HG03432 (cell line): ENCODE measurements around the gene CTSV.
A peak's percentile ranks its signal among the peaks of the same experiment; 100 is the strongest.
"Not testable (repeated sequence)": the region's sequence is repeated elsewhere in the genome, so short reads cannot be mapped to it uniquely, and the experiment has no call there.

ENCODE experiments used
- ATAC-seq: cut with Tn5 transposase; IDR thresholded peaks from one replicate; pipeline ENCODE4 v1.9.1; 2021; ENCODE audit warnings: mild to moderate bottlenecking, moderate library complexity; ENCODE audit not compliant: unreplicated experiment

Gene CTSV

DNA sequence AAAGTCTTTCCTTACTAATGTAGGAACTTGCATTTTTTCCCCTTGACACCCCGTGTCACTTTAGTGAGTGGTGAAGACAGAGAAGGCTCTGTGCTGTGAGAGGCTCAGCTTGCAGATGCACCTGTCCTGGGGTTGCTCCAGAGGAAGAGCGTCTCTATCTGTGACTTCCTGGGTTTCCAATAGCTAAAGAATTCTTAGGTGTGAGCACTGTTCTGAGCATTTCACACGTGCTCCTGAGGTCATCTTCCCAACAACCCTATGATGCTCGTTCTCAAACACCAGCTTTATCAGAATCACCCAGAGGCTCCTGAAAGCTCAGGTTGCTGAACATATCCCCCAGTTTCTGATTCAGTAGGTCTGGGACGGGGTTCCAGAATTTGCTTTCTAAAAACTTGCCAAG lies 6.4 kb upstream of the CTSV start:
- no peak for ATAC-seq

DNA sequence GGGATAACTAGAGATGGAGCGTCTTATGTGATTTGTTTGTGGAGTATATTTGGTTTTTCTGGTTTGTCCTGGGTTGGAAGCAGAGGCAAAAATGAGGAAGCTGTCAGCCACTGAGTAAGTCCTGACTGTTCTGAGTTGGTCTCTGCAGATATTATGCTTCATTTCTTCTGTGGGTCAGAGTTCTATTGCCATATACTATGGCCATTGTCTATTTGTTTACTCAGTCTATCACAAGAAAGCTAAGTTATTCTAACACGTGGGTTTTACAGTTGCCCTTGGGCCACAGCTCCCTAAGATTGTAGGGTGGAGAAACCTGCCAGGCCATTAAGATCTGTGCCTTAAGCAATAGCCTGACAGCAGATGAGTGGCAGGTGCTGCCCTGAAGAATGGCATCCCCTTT lies 3.0 kb upstream of the CTSV start:
- no peak for ATAC-seq

GRCh38 chr9:97039514-97039860 lies 545 bp upstream of the CTSV start:
- ATAC-seq = no peak

- not testable (repeated sequence) for ATAC-seq
Observed at GRCh38 chr9:97023505-97023904, 15.4 kb downstream of the CTSV start.

DNA sequence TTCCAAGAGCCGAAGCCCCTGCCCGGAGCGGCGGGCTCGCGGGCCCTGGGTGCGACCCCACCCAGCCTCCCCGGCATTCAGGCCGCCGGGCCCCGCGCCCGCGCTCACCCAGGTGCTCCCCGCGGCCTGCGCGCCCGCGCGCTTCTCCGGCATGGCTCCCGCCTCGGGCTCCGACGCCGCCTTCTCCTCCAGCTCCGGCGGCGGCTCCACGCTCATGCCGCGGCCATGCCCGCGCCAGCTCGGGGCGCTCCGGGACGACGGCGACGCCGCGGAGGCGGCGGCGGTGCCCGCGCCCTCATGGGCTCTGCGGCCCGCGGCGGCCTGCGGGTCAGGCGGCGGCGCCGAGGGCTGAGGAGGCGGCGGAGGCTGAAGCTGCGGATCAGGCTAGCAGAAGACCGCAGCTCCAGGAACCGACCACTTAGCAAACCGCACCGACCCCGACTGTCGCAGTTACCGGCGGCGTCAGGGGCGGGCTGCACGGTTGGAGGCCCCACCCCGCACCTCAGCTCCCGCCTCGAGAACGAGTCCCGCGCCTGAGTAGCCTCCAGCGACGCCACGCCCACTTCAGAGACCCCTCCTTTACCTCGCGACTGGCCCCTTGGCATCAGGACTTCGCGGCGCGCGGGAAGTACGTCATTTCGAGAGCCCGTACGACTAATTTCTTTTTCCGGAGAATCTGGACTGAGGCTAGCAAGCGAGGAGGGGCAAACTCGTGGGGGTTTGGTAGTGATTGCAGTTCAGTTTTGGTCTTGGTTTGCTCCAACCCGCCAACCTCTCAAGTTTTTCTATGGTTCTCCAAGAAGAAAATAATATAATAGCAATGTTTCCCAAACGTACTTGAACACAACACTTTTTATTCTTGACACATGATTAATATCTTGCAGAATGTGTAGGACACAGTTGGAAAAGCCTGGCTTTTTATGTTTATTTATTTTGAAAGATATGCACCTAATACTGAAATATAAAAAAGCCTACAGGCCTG lies 25.5 kb downstream of the CTSV start:
- peak; percentile 87 for ATAC-seq

DNA sequence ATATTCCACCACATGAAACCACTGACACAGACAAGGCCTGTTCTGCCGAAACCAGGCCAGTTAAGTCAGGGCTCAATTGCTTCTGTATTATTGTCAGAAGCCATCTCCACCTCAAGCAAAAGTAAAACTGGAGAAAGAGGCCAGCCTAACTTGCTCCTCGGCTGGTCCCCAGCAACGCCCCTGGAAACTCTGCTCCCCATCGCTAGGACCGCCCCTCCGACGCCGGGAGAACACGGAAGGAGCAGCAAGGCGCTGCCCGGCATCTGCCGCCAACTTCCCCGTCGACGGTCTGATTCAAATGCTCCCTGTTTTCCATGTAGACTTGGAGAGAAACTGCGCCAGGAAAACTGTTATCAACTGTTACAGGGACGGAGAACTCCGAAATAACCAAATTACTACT lies 26.3 kb downstream of the CTSV start:
- ATAC-seq = peak; percentile 66

DNA sequence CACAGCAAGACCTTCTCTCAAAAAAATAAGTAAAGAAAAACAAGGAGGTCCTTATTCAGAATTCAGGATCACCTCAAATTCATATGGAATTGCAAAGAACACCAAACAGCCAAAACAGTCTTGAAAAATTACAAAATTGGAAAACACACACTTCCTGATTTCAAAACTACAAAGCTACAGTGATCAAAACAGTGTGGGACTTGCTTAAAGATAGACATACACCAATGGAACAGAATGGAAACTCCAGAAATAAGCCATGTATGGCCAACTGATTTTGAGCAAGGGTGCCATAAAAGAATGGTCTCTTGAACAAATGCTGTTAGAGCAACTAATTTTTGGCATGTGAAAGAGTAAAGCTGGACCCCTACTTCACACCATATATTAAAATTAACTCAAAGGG lies 36.7 kb downstream of the CTSV start:
- ATAC-seq = not testable (repeated sequence)

DNA sequence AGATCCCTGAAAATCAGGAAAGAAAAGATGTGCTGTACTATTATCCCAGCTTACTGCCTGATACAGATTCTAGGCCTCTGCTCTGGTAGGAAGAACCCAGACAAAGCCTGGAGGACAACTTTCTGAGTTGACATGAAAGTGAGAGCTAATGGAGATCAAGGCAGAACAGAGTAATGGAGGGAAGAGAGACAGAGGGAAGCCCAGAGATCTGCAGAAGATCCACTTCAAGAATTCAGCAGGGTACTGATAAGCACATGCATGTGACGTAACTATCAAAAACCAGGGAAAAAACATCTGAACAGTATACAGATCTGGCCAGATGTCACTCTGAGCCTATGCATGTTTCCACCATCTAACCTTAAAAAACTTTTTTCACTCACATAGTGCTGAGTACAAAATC lies 37.6 kb downstream of the CTSV start:
- not testable (repeated sequence) for ATAC-seq

- not testable (repeated sequence) for ATAC-seq
Observed at GRCh38 chr9:97000139-97000787, 38.7 kb downstream of the CTSV start.

DNA sequence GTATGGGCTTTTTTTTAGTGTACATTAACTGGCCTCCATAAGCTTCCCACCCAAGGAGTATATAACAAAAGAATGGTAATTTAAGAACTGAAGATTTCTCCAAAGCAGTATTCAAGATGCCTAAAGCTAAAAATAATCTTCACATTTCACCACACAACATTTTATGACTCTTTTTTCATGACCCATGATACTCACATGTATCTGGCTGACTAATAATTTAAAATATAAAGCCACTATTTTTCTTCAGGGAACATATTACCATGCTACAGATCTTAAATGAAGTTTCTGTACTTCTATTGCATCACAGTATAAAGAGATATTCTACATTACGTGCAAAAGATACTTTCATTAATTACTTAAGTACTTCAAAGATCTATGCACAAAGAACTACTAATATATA lies 39.2 kb downstream of the CTSV start:
- not testable (repeated sequence) for ATAC-seq

DNA sequence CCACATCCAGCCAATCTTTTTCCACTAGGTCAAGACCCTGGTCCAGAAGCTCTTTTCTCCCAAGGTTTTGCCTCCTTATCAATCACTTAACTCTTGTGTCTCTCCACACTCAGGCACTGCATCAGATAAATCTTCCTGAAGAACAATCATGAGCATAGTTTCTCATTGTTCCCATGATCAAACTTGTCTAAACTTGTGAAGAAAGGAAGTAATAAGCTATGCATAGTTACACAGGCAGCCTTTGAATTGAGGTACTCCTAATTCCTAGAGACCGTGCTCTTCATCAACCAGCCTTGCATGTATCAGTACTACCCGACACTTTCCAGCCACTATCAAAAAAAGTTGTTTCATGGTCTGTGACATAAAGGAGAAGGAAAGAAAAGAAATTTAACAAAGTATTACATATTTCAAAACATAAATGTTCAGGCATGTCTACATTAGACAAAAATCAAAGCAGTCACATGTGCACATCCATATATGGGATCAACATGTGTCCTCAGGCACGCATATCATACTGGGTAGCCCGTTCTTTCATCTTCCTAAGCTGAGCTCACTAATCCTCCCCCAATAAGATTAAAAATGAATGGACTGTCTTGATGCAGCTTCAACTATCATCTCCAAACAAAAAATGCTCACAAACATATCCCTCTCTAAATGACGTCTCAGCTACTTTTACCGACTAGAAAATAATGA lies 41.8 kb downstream of the CTSV start:
- not testable (repeated sequence) for ATAC-seq

- not testable (repeated sequence) for ATAC-seq
Observed at GRCh38 chr9:96994531-96995016, 44.4 kb downstream of the CTSV start.

GRCh38 chr9:96992303-96992702 lies 46.6 kb downstream of the CTSV start:
- ATAC-seq = not testable (repeated sequence)

- ATAC-seq = not testable (repeated sequence)
Observed at GRCh38 chr9:96989747-96990318, 49.1 kb downstream of the CTSV start.

GRCh38 chr9:96984887-96985286 lies 54.1 kb downstream of the CTSV start:
- ATAC-seq = not testable (repeated sequence)

GRCh38 chr9:96984139-96984538 lies 54.8 kb downstream of the CTSV start:
- ATAC-seq = not testable (repeated sequence)

- not testable (repeated sequence) for ATAC-seq
Observed at GRCh38 chr9:96983496-96984122, 55.3 kb downstream of the CTSV start.
